Activated CD8-positive, alpha-beta memory T cell treated with anti-CD3 and anti-CD28 coated beads, Interleukin-2, amount 50 U/mL, for 24 hours (primary cell): Measurements from ENCODE around the gene DDX55.

Source experiments
- DNase-seq: peaks from one replicate; pipeline ENCODE4 v3.0.0-alpha.2; 2020; ENCODE audit errors: extremely low read depth

The DDX55 gene

DNA sequence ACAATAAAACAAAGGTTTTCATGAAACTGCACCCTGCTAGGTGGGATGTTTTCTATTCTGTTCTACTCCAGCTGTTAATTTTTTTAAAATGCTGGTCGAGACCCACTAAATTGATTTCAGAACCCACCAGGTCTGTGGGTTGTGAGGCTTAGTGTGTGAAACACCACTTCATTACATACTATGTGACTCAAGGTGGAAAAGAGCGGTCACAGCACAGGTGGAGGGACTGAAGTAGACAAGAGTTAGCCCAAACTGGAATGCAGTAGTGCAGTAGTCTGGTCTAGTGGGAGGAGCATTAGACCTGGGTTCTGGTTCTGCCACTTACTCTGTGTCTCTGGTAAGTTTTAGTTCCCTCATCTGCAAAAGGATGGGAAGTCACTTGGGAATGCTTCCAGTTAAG is 12.2 kb downstream of the DDX55 start:
- no peak for DNase-seq

DNA sequence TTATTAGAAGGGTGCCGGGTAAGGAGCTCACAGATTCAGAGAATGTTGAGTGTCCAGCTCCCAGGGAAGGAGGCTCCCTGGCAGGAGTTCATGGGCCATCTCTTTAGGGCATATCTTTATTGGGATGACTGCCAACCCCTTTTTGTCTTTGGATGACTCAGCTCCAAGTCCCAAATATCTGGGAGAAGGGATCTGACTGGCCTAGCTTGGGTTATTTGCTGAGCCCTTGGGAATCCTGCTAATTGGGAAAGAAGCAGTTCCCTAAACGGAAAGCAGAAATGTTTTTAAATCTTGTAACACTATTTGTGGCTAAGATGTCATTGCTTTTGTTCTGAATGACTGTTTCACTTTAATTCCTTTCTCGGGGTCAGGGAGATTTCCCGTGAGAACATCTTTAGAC is 12.6 kb downstream of the DDX55 start:
- DNase-seq = no peak

DNA sequence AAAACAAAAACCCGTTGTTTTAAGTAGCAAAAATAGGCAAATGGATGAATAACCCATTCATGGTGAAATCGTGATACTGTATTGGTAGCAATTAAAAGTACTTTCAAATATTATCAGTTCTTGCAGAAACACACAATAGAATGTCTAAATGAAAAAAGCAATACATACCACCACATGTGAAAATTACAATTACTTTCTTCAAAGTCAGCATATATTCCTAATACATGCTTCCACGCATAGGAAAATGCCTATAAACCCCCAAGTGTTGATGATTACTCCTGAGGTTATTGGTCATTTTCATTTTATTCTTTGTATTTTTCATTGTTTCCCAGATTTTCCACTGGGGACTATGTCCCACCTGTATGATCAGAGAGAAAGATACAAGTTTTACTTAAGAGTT is 15.2 kb downstream of the DDX55 start:
- DNase-seq = no peak

DNA sequence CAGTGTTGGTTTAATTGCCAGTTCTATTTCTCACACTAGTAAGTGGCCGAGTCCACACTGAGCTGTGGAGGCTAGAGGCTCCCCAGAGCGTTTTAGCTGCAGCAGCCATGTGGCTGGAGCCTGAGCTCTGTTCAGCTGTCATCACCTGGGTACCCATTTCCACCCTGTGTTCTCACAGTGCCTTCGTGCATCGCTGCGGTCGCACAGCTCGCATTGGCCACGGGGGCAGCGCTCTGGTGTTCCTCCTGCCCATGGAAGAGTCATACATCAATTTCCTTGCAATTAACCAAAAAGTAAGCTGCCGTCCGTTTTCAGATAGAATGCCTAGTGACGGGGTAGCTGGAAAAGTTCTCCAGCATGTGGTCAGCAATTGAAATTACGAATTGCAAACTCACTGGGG is 15.7 kb downstream of the DDX55 start:
- DNase-seq = no peak

DNA sequence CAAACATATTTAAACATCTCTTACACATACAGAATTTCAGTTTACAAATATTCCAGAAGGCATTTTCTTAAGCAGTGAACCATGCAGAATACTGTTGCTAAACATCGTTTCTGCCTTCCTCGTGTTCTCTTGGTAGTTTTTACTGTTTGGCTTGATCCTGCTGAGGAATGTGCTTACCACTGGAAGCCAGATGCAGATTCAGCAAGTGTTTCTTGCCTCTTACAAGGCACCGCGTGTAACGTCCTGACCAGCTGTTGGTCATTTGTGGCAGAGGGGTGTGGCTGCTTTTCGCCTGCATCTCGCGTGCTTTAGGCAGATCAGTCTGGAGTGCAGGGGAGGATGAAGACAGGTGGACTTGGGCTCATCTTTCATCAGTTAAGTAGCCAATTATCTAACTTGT is 19.2 kb downstream of the DDX55 start:
- DNase-seq = no peak

DNA sequence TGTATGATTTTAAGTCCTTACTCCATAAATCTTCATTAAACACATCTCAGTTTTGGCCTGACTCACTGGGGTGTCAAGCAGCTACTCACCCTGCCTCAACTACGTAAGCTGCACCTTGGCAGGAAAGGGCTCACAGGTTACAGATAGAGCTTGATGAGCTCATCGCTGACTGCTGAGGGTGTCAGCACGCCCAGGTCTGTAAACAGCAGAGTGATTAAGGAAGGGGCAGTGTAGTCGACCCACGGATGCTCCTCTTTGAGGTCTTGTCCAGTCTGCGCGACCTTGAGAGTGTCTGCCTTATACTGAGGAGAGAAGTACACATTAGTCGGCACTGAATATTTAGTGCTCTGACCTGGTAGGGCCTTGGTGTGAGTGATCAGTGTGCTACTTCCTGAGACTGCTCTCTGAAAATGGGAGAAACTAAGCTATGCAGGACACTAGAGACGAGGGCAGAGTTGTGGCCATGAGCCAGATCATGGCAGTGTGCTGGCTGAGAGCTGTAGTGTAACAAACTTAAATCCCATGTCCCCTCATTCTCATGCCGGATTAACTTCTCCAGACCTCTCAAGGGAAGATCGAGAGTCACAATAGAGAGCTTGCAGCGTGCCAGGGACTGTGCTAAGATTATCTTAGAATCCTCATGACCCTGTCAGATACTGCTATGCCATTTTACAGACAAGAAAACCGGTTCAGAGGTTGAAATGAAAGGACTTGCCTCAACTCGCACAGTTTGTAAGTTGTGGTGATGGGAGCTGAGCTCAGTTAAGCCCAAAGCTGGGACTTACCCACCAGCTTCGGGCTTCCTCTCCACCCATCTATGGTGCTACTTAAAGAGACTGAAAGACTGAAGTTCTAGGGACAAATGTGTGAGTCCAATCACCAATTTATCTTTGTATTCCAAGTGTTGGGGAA is 20.0 kb downstream of the DDX55 start:
- no peak for DNase-seq

DNA sequence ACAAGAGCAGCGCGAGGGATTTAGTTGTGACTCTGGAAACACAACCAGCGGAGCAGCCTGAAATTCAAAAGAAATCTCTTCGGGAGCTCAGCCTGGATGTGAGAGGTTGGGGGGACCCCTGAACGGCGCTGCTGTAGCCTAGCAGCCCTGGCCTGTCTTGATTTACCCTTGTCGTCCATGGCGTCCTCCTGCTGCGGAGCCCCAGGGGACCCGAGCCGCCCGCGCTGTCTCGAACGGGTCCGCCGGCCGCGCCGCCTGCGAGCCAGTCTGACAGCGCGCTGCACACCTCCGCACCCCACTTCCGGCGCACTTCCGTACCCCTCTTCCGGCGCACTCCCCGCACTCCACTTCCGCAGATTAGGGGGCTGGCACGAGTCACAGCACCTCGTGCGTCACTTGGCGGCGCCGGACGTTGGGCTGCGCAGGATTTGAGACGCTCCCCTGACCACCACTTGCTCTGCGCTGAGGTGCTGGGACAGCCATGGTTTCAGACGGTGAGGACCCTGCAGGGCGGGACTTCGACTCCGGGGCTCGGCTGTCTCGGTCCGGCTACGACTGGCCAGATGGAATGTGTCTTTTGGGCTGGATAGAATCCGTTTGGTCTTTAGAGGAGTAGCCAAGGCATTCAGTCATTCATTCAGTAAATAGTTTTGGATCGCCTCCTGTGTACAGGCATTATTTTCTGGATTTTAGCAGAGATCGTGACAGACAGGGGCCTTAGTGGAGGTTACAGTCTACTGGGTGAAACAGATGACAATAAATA is 31.7 kb downstream of the DDX55 start, which contains the start of the genes EIF2B1 and GTF2H3:
TSS of gene EIF2B1 (minus strand) at position 308 of the 763 bp plus-strand sequence. CDS start at position 179, 129 bp downstream.
TSS of gene GTF2H3 (plus strand) at position 451 of the 763 bp plus-strand sequence. CDS start at position 482, 31 bp downstream.
- peak; percentile 94 for DNase-seq

DNA sequence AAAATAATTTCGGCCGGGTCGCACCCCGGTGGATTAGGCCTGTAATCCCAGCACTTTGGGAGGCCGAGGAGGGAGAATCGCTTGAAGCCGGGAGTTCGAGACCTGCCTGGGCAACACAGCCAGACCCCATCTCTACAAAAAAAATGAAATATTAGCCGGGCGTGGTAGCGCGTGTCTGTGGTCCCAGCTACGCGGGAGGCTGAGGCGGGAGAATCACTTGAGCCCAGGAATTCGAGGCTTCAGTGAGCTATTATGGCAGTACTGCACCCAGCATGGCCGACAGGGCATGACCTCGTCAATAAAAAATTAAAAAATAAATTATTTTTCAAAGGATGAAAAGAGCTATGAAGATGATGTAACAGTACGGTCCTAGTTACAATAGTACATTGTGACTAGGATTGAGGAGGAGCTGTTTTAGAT is 32.3 kb downstream of the DDX55 start:
- DNase-seq = no peak

DNA sequence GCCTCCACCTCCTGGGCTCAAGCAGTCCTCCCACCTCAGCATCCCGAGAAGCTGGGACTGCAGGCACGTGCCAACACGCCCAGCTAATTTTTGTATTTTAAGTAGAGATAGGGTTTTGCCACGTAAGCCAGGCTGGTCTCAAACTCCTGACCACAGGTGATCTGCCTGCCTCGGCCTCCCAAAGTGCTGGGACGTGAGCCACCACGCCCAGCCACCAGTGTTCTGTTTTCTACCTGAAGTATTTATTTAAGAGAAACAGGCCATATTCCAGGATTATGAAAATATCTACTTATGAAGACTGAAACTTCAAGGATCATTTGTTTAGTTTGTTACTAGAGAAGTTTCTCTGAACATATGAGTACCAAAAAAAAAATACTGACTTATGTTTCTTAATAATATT is 42.0 kb downstream of the DDX55 start:
- no peak for DNase-seq

DNA sequence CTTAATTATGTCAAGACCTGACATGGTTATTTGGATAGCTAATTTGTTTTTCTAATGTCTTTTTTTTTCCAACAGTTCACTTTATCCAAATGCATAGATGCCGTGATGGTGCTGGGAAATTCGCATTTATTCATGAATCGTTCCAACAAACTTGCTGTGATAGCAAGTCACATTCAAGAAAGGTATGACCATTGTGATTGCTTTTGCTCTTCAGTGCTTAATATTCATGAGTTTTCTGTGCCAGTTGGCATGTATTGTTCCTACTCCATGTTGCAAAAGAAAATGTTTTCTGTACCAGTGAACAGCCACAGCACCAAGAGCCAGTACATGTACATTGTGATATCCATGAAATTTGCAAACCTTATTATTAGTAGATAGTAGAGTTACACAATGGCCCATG is 43.5 kb downstream of the DDX55 start:
- no peak for DNase-seq

DNA sequence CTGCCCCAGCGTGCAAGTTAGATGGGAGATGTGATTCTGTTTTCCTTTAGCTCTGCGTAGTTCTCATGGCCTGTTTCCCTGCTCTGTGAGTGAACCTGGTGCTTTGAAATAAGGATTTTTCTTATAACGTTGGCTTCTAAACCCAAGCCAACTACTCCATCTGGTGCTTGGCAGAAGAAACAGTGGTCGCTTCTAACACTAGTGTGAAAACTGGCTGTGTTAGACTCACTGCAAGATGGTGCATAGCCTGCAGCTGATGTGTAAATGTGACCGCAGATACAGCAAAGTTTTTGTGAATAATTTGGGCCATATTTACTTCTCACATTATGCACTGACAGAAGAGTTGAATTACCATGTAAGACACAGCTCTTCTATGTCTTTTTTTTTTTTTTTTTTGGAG is 44.0 kb downstream of the DDX55 start:
- no peak for DNase-seq

DNA sequence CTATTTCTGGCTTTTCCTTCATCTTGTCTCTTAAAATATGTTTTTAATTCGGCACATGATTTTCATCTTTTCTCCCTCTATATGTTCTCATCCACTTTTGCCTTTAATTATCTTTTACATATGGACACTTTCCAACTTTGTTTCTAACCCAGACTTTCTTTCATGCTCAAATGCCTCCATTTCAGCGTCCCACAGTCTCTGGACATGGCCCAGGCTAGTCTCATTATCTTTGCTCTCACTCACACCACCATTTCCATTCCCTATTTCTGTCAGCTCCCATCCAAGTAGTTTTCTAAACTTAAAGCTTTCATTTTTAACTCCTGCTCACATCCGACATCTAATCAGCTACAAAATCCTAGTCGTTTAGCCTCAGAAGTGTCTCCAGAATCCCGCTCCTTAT is 46.5 kb downstream of the DDX55 start:
- no peak for DNase-seq

DNA sequence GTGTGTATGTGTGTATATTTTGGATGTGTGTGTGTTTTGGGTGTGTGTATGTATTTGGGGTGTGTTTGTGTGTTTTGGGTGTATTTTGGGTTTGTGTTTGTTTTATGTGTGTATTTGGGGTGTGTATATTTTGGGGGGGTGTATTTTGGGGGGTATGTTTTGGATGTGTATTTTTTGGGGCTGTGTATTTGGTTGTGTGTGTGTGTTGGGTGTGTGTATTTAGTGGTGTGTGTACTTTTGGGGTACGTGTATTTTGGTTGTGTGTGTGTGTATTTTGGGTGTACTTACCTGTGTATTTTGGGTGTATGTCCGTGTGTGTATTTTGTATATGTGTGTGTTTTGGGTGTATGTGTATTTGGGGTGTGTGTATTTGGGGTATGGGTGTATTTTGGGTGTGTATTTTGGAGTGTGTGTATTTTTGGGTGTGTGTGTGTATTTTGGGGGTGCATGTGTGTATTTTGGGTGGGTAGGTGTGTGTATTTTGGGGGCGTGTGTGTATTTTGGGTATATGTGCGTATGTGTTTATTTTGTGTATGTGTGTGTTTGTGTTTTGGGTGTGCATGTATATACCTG is 52.3 kb downstream of the DDX55 start:
- DNase-seq = no peak

DNA sequence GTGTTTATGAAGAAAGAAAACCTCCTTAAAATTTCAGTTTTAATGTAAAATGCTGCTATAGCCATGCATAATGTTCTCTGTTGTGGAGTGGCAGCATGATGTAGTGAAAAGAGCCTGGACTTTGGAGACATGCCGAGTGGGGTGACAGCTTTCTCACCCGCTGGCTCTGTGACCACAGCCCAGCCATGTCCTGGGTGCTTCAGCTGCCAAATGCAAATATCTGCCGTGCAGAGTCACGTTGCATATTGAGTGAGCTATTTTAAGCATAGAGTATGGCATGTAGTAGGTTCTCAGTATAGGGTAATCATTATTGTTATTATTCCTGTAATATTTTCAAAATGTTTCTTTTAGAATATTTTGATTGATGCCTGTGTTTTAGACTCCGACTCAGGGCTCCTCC is 53.5 kb downstream of the DDX55 start:
- DNase-seq = no peak

DNA sequence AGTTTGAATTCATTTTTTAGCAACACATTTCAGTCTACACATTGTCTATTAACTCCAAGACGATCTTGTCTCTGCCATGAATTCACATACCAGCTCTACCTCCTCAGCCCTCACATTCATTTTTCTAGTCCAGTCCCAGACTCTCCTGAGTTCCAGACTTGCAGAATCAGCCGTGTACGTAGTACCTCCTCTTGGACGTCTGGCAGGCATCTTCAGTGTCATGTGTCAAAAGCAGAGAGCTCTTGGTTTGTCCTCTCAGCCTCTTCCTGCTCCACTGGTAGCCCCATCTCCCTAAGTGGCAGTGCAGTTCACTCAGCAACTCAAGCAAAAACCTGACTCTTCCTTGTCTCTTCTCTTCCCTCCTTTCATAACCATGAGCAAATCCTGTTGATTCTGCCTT is 54.5 kb downstream of the DDX55 start:
- DNase-seq = no peak

DNA sequence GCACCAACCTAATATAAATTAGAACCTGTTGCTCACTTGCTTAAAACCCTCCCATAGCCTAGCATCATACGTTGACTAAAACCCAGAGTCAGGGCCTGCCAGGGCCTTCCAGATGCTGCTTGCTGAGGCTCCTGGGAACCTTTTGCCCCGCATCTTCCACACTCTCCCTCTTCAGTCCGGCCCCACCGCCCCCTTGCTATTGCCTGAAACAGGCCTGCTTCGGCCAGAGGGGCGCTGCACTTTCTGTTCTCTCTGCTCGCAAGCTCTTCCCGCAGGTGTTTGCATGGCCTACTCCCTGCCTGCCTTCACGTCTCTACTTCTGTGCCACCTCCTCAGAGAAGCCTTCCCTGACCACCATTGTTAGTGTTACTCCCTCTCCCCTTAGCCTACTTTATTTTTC is 55.3 kb downstream of the DDX55 start:
- DNase-seq = no peak

DNA sequence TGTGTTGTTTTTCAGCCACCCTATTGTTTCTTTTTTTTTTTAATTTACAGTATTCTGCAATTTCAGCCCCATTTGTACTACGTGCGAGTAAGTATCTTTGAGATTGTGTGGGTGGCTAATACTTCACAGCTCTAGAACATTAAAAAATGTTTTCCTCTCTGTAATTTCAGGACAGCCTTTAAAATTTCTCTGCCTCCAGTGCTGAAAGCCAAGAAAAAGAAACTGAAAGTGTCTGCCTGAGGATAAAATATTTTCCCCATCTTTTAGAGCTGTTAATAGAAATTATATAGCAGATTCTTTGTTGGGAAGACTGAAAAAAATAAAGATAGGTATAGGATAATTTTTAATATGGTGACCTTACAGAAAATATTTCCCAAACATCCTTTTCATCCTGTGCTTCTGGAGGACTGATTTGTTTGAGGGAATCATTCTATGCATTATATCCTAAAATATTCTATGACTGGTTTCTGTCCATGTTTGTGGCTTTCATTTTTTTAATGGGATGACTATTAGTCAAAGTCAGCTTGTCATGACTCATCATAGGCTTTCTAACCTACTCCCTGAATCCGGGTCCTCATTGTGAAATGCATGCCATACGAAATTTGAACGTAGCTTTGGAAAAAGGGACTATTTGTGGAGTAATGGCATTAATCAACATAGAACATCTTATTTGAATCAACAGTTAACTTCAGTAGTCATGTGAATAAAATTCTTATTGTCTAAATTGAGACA is 58.3 kb downstream of the DDX55 start:
- DNase-seq = no peak

DNA sequence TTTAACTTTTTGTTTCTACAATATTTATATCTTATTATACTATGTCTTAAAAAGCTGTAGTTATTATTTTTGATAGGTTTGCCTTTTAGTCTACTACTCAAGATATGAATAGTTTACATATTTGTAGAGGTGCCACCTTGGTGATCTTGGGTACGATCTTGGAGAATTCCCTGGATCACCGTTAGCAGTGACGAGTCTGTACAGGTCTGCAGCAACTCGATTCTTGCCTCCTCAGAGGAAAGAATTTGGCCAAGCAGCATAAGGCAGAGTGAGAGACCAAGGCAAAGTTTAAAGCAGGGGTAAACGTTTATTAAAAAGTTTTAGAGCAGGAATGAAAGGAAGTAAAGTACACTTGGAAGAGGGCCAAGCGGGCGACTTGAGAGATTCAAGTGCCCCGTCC is 65.9 kb downstream of the DDX55 start:
- no peak for DNase-seq
